Liver (tissue), 3 donors: ENCODE measurements around the gene NSF.

Experiments used
- CTCF ChIP-seq: fragments of 150-350 bp; IDR thresholded peaks from 2 replicates; pipeline ENCODE4 v1.5.1; 2017; ENCODE audit warnings: improper control_type of control experiment, low read depth, low read length; ENCODE audit not compliant: missing input control
- JUND ChIP-seq, 2 donors: IDR thresholded peaks; 2 replicates each; pipeline ENCODE4 v1.6.1; 2016; ENCODE audit warnings: antibody characterized with exemption in 2 of 2
- MAX ChIP-seq: IDR thresholded peaks from 2 replicates; pipeline ENCODE4 v1.6.1; 2016; ENCODE audit warnings: antibody characterized with exemption
- RAD21 ChIP-seq, 2 donors: IDR thresholded peaks; 2 replicates each; pipeline ENCODE4 v1.6.1; 2016; ENCODE audit warnings: antibody characterized with exemption in 2 of 2, mild to moderate bottlenecking in 2 of 2
- TAF1 ChIP-seq: conservative IDR thresholded peaks from 2 replicates; pipeline ENCODE4 v1.6.1; 2016; ENCODE audit warnings: antibody characterized with exemption, mild to moderate bottlenecking
- ZBTB33 ChIP-seq: IDR thresholded peaks from 2 replicates; pipeline ENCODE4 v1.6.1; 2016; ENCODE audit warnings: antibody characterized with exemption
- donor health status: healthy.
- donor health status: healthy.

- TF ChIP-seq CTCF (no peak), JUND (IDR thresholded peaks at IDR 0.05) (no peak), ZBTB33 (no peak), MAX (no peak), RAD21 (IDR thresholded peaks at IDR 0.05) (no peak), TAF1 (no peak)
These were observed 127.5 kb downstream of the NSF start for GRCh38 chr17:46717999-46718398.
